Stimulated activated CD4-positive, alpha-beta T cell treated with anti-CD3 and anti-CD28 coated beads, Interleukin-1b, Interleukin-23, amount 100 ng/mL, for 1 hour (primary cell): ENCODE data around the gene IL24.
"Not testable (repeated sequence)": the region's sequence is repeated elsewhere in the genome, so short reads cannot be mapped to it uniquely, and the experiment has no call there.

Experiments used
- DNase-seq, 2 donors: peaks; one replicate each; pipeline ENCODE4 v3.0.0-alpha.2; 2020; ENCODE audit warnings: low read depth in 2 of 2

Gene IL24

DNA sequence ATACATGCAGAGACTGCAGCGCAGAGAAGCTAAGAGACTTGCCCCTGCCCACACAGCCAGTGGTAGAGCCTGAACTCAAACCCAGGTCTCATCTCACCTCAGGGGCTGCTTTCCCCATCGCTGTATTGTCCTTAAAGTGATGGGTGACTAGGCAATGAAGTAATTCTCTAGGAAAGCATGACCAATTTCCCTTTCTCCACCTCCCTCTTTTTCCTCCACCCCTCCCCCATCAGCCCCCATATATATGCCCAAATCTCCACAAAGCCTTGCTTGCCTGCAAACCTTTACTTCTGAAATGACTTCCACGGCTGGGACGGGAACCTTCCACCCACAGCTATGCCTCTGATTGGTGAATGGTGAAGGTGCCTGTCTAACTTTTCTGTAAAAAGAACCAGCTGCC is at the start of gene IL24:
Gene IL24, plus strand, starts transcription at position 269 of the 400 bp plus-strand sequence. CDS start 390 bp downstream, outside the sequence.
- no peak for DNase-seq

DNA sequence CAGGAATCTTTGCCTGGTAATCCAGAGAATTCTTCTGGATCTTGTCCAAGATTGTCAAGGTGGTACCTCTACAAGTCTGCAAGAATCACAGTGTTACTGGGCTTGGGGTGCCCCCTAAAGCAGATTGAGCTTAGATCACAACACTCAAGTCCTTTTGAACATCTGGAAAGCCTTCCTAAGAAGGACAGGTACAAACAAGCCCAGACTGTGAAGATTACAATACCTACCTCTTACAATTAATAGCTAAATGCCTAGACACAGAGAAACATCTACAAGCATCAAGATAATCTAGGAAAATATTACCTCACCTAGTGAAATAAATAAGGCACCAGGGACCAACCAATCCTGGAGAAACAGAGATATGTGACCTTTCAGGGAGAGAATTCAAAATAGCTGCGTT is 49.3 kb upstream of the IL24 start:
- DNase-seq = no peak

- DNase-seq = no peak
Observed at GRCh38 chr1:206850401-206850800, 46.8 kb upstream of the IL24 start.

GRCh38 chr1:206851341-206852010 is 45.8 kb upstream of the IL24 start:
- no peak for DNase-seq

DNA sequence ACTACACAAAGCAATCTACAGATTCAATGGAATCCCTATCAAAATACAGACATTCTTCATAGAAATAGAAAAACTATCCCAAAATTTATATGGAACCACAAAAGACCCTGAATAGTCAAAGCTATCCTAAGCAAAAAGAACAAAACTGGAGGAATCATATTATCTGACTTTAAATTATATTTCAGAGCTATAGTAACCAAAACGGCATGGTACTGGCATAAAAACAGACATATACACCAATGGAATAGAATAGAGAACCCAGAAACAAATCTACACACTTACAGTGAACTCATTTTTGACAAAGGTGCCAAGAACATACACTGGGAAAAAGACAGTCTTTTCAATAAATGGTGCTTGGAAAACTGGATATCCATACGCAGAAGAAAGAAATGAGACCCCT is 44.6 kb upstream of the IL24 start:
- DNase-seq = not testable (repeated sequence)

DNA sequence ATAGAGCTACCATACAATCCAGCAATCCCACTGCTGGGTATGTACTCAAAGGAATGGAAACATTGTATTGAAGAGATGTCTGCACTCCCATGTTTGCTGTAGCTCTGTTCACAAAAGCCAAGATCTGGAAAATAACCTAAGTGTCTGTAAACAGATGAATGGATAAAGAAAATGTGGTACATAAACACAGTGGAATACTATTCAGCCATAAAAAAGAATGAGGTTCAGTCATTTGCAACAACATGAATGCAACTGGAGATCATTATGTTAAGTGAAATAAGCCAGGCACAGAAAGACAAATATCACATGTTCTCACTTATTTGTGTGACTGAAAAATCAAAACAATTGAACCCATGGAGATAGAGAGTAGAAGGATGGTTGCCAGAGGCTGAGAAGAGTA is 43.5 kb upstream of the IL24 start:
- DNase-seq = not testable (repeated sequence)

DNA sequence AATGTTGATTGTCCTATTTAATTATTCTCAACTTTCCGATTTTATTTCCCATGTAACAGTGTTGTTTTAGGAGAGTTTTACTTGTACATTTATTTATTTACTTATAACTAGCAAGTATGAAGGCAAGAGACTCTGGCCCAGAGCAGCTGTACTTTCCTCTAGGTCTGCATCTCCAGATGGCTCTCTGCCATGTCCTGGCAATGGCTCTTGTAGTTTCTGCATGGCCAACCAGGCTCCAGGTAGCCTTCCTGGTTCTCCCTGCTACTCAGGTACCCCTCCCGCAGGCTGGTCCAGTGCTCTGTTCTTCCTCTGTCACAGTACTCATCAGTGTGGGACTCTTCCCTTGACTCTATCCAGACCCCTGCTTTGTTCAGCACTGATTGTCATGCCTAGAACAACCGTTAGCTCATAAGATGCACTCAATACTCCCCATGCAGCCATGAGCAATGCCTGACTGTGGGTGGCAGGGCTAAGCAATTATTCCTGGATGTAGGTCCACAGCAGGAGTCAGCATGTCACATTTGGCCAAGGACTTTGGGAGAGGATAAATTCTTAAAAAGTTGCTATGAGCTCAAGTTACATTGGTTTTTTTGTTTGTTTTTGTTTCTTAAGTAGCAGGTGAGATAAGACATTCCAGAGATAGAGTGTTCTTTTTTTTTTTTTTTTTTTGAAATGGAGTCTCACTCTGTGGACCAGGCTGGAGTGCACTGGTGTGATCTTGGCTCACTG is 42.7 kb upstream of the IL24 start:
- DNase-seq = no peak

DNA sequence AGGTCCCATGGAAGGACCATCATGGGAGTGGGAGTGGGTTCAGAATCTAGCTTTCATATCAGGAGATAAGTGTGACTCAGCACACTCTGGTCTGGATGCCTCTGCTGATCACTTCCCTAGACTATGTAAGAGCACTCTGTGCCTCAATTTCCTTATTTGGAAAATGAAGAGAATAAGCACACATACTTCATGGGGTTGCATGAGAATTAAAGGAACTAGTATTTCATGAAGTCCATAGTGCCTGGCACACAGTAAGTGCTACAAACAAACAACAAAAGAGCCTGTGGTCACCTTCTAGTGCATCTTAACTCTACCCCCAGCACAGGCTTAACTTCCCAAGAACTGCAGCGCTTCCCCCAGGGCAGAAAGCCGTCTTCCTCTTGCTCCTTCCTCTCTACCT is 41.4 kb upstream of the IL24 start:
- DNase-seq = no peak

- no peak for DNase-seq
Observed at GRCh38 chr1:206856674-206857464, 40.4 kb upstream of the IL24 start.

DNA sequence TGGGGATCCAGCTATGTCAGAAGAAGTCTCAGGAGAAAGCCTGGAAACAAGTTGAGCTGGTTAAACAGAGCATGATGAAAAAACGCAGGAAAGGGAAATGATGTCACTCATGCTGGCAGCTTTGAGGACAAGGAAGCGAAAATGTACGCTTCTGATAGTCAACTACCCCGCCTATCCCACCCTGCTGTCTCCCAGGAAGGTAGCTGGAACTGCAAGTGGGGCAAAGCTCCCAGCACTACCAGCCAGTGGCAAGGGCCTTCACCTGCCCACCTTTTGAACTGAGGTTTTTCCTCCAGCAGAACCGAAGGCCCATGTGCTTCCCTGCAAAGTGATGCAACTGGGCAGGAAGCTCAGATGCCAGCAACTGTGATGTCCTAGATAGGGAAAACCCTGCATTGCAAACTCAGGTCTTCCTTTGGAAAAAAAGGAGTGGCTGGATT is 38.1 kb upstream of the IL24 start:
- DNase-seq = no peak

GRCh38 chr1:206860165-206860564 is 37.1 kb upstream of the IL24 start:
- DNase-seq = no peak

DNA sequence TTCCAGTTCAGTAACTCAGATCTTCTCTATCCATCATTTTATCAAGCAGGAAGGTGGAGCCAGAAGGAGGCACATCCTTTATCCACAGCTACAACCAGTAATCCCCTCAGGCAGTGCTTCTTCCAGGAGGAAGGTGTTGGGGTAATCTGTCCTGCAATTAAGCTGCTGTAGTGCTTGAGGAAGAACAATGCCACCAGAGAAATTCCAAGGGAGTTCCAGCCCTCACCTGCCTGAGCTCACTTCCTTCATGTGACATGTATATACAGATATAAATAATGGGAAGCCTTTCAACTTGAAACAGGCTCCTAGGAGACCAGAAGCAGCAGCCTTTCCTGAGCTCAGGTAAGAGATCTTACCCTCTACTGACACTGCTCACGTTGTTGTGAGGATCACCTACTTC is 34.0 kb upstream of the IL24 start:
- no peak for DNase-seq

DNA sequence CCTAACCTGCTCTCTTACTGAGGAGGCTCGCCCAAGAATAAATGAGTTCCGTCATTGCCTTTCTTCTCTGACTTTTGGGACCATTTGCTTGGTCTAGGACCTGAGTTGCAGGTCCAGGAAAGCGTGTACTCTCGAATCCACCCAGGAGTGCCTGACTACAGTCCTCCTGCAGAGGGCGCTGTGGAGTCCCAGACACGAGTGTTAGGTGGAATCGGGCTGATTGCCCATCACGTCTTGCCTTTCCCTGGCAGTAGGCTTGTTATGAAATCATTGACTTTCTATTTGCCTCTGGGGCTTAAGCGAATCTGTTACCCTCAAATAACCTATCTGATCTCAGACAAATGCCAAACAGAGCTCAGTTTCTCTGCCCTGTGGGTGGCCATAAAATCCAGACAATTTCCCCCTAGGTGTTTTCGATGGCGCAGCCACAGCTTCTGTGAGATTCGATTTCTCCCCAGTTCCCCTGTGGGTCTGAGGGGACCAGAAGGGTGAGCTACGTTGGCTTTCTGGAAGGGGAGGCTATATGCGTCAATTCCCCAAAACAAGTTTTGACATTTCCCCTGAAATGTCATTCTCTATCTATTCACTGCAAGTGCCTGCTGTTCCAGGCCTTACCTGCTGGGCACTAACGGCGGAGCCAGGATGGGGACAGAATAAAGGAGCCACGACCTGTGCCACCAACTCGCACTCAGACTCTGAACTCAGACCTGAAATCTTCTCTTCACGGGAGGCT is 32.1 kb upstream of the IL24 start, which contains the start of gene IL20:
Gene IL20, plus strand, starts transcription at position 685 of the 733 bp plus-strand sequence. CDS start 230 bp downstream, outside the sequence.
- peak; percentile 73 to 83 for DNase-seq

DNA sequence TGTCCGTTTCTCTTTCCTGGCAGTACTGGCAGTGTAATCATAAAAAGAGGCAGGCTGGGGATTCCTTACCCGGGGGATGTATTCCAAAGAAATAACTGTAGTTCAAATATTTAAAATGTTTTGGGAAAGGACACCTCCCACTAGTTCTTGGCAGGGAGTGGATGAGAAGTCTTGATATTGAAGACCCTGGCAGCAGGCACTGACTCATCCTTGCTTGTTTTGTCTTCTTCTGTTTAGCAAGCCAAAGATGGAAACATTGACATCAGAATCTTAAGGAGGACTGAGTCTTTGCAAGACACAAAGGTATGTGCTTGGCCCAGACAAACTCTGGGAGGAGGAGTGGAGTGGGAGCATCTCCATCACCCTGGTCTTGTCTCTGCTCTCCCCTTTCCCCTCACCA is 31.2 kb upstream of the IL24 start:
- DNase-seq = no peak

DNA sequence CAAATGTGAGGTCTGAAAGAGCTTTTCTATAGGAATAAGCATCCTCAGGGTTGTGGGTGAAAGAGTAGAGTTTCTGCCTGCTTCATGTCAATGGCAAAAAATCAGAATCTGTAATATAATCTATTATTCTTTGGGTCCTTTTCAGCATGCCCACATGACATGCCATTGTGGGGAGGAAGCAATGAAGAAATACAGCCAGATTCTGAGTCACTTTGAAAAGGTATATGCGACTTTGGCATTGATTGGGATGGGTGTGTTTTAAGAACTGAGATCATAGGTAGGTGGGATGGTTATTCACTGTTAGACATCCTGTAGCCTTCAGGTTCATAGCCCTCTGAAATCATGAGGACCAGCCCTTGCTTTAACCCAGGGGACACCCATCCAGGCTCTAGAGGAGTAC is 30.0 kb upstream of the IL24 start:
- no peak for DNase-seq

DNA sequence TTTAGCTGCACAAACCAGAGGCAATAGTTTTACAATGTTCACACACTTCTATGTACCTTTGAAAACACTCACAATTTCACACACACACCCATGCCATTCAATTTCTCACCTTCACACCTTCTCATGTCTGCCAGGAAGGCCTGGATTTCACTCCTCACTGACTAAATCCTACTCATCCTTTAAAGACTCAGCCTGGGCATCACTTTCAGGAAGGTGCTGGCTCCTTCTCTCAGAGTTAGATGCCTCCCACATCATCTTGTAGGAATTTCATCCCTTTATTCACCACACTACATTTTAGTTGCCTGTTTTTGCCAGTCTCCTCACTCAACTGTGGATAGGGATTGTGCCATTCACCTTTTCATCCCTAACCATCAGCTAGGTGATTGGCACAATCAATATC is 29.5 kb upstream of the IL24 start:
- no peak for DNase-seq

- DNase-seq = no peak
Observed at GRCh38 chr1:206868264-206868663, 29.0 kb upstream of the IL24 start.

DNA sequence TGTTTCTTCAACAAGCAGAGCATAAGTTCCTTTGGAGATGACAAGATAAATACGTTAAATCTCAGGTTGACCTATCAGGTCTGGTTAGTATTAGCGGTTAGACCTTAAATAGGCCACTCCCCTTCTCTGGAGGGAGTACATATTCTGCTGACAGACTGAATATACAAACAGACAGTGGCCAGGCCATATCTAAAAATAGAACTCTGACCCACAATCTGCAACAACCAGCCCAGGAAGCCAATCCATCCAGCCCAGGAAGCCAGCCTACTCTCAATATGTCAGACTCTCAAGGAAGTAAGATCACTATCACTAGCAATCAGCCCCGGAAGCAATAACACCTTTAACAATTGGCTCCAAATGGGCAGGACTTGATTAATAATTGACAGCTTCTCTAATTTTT is 25.1 kb upstream of the IL24 start:
- no peak for DNase-seq

DNA sequence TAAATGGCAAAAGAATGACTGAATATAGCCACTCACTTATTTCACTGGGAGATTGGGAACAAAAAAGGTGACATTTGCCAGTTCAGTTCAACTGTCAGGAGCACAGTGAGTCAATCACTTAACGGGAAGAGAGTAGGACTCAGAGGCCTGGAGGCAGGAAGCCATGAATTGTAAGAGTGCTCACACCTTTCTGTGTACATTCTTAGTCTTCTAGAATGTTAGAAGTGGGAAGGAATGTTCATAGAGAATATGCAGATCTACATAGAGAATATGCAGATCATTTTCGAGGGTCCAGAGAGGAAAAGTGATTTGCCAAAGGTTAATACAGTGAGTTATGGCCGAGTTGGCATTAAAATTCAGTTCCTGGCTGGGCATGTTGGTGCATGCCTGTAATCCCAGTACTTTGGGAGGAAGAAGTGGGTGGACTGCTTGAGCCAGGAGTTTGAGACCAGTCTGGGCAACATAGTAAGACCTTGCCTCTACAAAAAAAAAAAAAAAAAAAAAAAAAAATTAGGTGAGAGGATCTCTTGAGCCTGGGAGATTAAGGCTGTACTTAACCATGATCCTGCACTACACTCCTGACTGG is 23.5 kb upstream of the IL24 start:
- no peak for DNase-seq

DNA sequence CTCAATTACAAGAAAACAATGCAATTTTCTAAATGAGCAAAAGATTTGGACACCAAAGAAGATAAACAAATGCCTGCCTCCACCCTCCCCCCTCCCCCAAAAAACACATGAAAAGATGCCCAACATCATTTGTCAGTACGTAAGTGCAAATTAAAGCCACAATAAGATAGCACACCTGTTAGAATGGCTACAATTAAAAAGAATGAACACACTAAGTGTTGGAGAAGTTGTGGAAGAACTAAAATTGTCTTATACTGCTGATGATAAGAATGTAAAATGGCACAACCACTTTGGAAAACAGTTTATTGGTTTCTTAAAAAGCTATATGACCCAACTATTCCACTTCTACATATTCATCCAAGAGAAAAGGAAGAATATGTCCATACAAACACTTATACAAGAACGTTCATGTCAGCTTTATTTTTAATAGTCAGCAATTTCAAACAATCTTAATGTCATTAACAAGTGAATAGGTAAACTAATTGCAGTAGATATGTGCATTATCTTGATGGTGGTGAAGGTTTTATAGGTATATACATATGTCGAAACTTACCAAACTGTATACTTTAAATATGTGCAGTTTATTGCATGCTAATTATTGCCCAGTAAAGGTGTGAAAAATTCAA is 21.4 kb upstream of the IL24 start:
- no peak for DNase-seq

DNA sequence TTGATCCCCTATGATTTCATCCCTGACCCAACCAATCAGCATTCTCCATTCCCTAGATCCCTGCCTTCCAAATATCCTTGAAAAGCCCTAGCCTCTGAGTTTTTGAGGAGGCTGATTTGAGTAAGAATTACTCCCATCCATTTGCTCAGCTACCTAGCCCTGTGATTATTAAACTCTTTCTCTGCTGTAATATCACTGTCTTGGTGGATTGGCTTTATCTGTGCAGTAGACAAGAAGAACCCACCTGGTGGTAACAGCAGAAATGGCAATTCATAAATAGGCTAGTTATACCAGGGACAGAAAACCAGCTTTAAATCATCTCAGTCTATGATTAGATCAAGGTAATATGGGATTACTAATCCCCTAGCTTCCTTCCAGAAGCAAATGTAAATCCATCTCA is 18.8 kb upstream of the IL24 start:
- no peak for DNase-seq
